Breast epithelium (tissue), 4 donors: ENCODE data around the gene LYRM4. TPM values are rescaled to one million over a fixed set of nuclear protein-coding genes. Genes with fewer than 3 reads are reported as not detected.
A peak's percentile ranks its signal among the peaks of the same experiment; 100 is the strongest.

Source experiments
- DNase-seq, 2 donors: peaks; one replicate each; pipeline ENCODE4 v3.0.0-alpha.2; 2019; ENCODE audit warnings: low spot score in 2 of 2
- H3K27ac ChIP-seq, 2 donors: fragments of 200-600 bp; sonication (generic) in 1 of 2; one replicate each; pipeline ENCODE4 v1.5.1; 2016 to 2019; ENCODE audit warnings: mild to moderate bottlenecking in 1 of 2
- H3K27me3 ChIP-seq, 2 donors: fragments of 200-600 bp; sonication (generic) in 1 of 2; one replicate each; pipeline versions ENCODE4 v1.5.1 to v1.6.0; 2017 to 2019; ENCODE audit warnings: control low read depth in 1 of 2, mild to moderate bottlenecking in 1 of 2
- H3K36me3 ChIP-seq: fragments of 200-600 bp; one replicate; pipeline ENCODE4 v1.5.1; 2019
- H3K4me1 ChIP-seq, 2 donors: fragments of 200-600 bp; sonication (generic); one replicate each; pipeline ENCODE4 v1.5.1; 2016 to 2019; ENCODE audit warnings: control low read depth in 1 of 2
- H3K4me3 ChIP-seq, 3 donors: fragments of 200-600 bp; sonication (generic); 1 replicate in 2 of 3; 2 replicates in 1 of 3; pipeline ENCODE4 v1.5.1; 2016 to 2019; ENCODE audit warnings: mild to moderate bottlenecking in 3 of 3, moderate library complexity in 2 of 3
- H3K9me3 ChIP-seq, 2 donors: fragments of 200-600 bp; sonication (generic) in 1 of 2; one replicate each; pipeline ENCODE4 v1.5.1; 2016 to 2019; ENCODE audit warnings: control low read depth in 1 of 2
- POLR2A ChIP-seq: fragments of 450-650 bp; IDR thresholded peaks from one replicate; pipeline ENCODE4 v1.6.1; 2016; ENCODE audit warnings: antibody characterized with exemption, mild to moderate bottlenecking, moderate library complexity
- POLR2AphosphoS5 ChIP-seq, 3 donors: sonication (generic); formaldehyde crosslinking; IDR thresholded peaks; one replicate each; pipeline ENCODE4 v1.6.1; 2017; ENCODE audit warnings: antibody characterized with exemption in 3 of 3
- intact Hi-C: fragments of 100-400 bp; cut with DNase I; formaldehyde crosslinking; loops from one replicate; pipeline ENCODE4 v1.15.1; 2023; ENCODE audit warnings: low total_unique reads
- total RNA-seq, 3 donors: library from RNA; depleted of rRNA; stranded (reverse); fragments of >200 nt; gene quantifications; one replicate each; pipeline ENCODE4 v1.1.0, GENCODE V29; 2016
- TF ChIP-seq, protein P1 (sequence below), 3 donors: fragments of 450-650 bp; IDR thresholded peaks; one replicate each; pipeline ENCODE4 v1.5.1; 2016 to 2017; ENCODE audit warnings: antibody characterized with exemption in 3 of 3, mild to moderate bottlenecking in 3 of 3, moderate library complexity in 3 of 3

The LYRM4 gene
- total RNA-seq, 3 donors from 2014 or later: 24.4 to 38.0 (median 25.0) TPM

DNA sequence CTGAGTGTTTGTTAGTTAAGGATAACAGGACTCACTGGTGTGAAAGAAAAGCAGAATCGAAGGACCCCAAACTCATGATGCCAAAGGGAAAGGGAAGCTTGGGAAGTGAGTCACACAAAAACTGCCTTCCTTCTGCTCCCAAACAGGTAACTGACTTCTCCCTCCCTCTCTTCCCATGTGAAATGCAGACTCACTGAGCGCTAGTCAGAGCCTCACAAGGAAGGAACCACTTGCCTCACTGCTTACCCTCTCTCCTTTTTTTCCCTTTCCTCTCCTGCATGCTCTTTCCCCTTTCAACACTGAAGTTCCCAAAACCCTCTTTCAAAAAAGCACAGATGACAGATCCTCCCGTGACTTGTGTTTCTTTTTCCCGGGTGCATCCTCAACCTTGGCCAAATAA is 56.4 kb downstream of the LYRM4 start:
- peaks cover 0 to 17% of the 10 kb centered on the region in 2 donors for H3K4me1 ChIP-seq
- no peak for DNase-seq
- peak overlapping the region; percentile 40 to 67 for H3K27ac ChIP-seq

DNA sequence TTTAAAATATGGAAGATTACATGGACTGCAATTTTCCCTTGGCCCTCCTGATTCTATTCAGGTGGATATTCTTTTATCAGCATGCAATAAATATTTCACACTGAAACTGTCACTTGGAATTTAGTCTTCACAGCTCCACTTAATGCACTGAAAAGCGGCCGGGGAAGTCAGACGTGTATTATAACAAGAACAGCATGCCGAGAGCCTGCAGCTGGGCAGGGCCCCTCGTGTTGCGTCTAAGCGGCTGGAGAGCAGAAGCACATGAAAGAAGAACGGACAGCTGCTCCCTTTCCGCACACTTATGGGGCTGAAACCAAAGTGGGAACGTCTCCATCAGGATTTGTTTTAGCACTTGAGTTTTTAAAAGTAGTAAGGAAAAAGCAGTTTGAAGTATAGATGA is 57.2 kb downstream of the LYRM4 start:
- Histone ChIP-seq H3K36me3 (no peaks in the 10 kb centered on the region), H3K4me1 (peaks cover 0 to 17% of the 10 kb centered on the region in 2 donors), H3K4me3 (no peak overlapping the region), H3K9me3 (no peaks in the 10 kb centered on the region), H3K27ac (peak overlapping the region; percentile 40 to 67), H3K27me3 (no peaks in the 10 kb centered on the region)
- TF ChIP-seq, protein P1, sequence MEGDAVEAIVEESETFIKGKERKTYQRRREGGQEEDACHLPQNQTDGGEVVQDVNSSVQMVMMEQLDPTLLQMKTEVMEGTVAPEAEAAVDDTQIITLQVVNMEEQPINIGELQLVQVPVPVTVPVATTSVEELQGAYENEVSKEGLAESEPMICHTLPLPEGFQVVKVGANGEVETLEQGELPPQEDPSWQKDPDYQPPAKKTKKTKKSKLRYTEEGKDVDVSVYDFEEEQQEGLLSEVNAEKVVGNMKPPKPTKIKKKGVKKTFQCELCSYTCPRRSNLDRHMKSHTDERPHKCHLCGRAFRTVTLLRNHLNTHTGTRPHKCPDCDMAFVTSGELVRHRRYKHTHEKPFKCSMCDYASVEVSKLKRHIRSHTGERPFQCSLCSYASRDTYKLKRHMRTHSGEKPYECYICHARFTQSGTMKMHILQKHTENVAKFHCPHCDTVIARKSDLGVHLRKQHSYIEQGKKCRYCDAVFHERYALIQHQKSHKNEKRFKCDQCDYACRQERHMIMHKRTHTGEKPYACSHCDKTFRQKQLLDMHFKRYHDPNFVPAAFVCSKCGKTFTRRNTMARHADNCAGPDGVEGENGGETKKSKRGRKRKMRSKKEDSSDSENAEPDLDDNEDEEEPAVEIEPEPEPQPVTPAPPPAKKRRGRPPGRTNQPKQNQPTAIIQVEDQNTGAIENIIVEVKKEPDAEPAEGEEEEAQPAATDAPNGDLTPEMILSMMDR (IDR thresholded peaks at IDR 0.05): no peak
- no peak for TF ChIP-seq POLR2A
- TF ChIP-seq POLR2AphosphoS5 (IDR thresholded peaks at IDR 0.05): no peak
- no peak for DNase-seq
- intact Hi-C loops: no loop called here

More for the DNA sequence above, 56.4 kb downstream of the LYRM4 start:
- Histone ChIP-seq H3K27me3 (no peaks in the 10 kb centered on the region), H3K4me3 (no peak overlapping the region), H3K36me3 (no peaks in the 10 kb centered on the region), H3K9me3 (no peaks in the 10 kb centered on the region)
- TF ChIP-seq, protein P1 (IDR thresholded peaks at IDR 0.05): no peak
- TF ChIP-seq POLR2AphosphoS5 (IDR thresholded peaks at IDR 0.05): no peak
- no peak for TF ChIP-seq POLR2A
- intact Hi-C loops: no loop called here

DNA sequence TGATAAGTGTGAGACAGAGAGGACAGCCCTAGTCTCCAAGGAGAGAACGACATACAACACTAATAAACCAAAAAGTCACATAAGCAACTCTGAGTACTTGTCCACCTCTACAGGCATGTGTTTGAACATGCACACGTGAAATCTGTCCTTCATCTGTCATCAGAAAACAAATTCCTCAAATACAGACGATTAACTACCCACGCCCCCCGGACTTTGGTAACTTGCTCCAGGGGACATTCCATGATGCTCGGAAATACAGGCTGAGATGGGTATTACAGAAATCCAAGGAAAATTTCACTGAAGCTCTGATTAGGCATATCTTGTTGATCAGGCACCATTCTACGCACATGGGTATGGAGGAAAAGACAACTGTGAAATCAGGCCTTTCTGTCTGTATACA is 57.8 kb downstream of the LYRM4 start:
- TF ChIP-seq POLR2AphosphoS5 (IDR thresholded peaks at IDR 0.05): no peak
- Histone ChIP-seq H3K27me3 (no peaks in the 10 kb centered on the region), H3K9me3 (no peaks in the 10 kb centered on the region), H3K4me1 (peaks cover 0 to 17% of the 10 kb centered on the region in 2 donors), H3K4me3 (no peak overlapping the region), H3K27ac (no peak overlapping the region), H3K36me3 (no peaks in the 10 kb centered on the region)
- intact Hi-C loops: no loop called here
- DNase-seq: no peak

DNA sequence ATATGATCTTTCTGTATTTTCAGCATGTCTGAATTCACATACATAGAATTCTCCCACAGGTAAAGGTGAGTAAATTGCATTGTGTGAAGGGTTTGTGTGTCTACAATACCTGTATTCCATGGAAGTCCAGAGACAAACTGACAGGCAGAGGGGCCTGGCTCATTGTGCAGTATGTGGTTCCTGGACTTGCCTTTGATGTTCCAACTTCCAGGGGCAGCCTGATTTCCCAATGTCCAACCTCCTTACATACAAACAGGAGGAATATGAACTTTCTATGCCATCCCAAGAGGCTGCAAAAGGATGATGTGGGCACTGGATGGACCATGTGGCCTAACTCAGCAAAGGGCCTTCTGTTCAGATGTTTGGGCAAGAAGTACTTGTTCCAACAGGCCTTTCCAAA is 58.5 kb downstream of the LYRM4 start:
- Histone ChIP-seq H3K36me3 (no peaks in the 10 kb centered on the region), H3K4me3 (no peak overlapping the region), H3K9me3 (no peaks in the 10 kb centered on the region), H3K4me1 (peaks cover 0 to 17% of the 10 kb centered on the region in 2 donors), H3K27ac (no peak overlapping the region), H3K27me3 (no peaks in the 10 kb centered on the region)
- TF ChIP-seq POLR2A (no peak), POLR2AphosphoS5 (IDR thresholded peaks at IDR 0.05) (no peak)
- TF ChIP-seq, protein P1 (IDR thresholded peaks at IDR 0.05): no peak
- DNase-seq: no peak
- intact Hi-C loops: no loop called here

DNA sequence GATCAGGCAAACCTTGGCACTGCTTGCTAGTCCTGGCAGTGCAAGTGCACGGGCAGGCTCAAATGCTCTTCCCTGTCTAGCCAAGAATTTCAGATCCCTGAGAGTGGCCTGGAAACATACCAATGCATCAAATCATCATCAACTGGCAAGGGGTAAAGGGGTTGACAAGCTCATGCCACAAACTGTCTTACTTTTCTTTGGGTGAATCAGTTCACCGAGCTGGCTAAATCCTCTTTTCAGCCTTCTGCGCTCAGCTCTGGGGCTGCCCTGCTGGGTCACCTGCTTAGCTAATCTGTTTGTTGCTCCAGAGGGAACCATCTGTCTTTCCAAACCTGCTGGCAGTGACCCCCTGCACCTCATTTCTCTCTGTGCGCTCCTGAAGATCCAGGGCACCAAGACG is 59.5 kb downstream of the LYRM4 start:
- no peak overlapping the region for H3K27ac ChIP-seq
- H3K27me3 ChIP-seq: no peaks in the 10 kb centered on the region
- no peaks in the 10 kb centered on the region for H3K36me3 ChIP-seq
- H3K9me3 ChIP-seq: no peaks in the 10 kb centered on the region
- TF ChIP-seq, protein P1 (IDR thresholded peaks at IDR 0.05): no peak
- TF ChIP-seq POLR2A (no peak), POLR2AphosphoS5 (IDR thresholded peaks at IDR 0.05) (no peak)
- no peak for DNase-seq
- no peak overlapping the region for H3K4me3 ChIP-seq
- intact Hi-C loops: no loop called here
- peaks cover 0 to 17% of the 10 kb centered on the region in 2 donors for H3K4me1 ChIP-seq

DNA sequence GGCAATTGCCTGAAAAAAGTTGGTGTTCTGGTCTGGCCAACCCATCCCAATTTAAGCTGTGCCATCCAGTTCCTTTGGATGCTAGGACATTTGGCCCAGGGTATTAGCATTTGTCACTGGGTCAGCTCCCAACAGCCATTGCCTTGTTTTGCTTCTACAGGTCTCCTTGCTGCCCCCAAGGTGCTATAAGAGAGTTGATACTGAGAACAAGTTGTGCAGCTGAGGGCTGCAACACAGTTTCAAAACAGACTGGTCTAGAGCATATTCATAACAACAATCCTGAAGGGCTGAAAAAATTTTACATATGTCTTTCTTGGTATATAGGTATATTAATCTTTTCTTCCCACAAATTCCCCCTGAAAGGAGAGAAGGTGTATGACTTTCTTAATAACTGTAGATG is 61.0 kb downstream of the LYRM4 start:
- no peak for DNase-seq
- Histone ChIP-seq H3K36me3 (no peaks in the 10 kb centered on the region), H3K27ac (no peak overlapping the region), H3K4me1 (peaks cover 0 to 5% of the 10 kb centered on the region in 2 donors), H3K27me3 (no peaks in the 10 kb centered on the region), H3K4me3 (no peak overlapping the region), H3K9me3 (no peaks in the 10 kb centered on the region)
- TF ChIP-seq POLR2A: no peak
- intact Hi-C loops: no loop called here
